Bone marrow (tissue), 2 donors: ENCODE data around the gene MT1B.

ENCODE experiments used
- DNase-seq, 2 donors: peaks; one replicate each; lab custom pipeline; 2025; lab: John Stamatoyannopoulos, UW

MT1B gene

GRCh38 chr16:56684926-56685590 lies 33.4 kb downstream of the MT1B start:
- DNase-seq: no peak

- no peak for DNase-seq
Observed at GRCh38 chr16:56686758-56687157, 35.1 kb downstream of the MT1B start.

GRCh38 chr16:56688762-56689161 lies 37.1 kb downstream of the MT1B start:
- no peak for DNase-seq

- no peak for DNase-seq
Observed at GRCh38 chr16:56689171-56689570, 37.5 kb downstream of the MT1B start.

GRCh38 chr16:56690420-56691122 lies 38.9 kb downstream of the MT1B start:
- no peak for DNase-seq

GRCh38 chr16:56691885-56692284 lies 40.2 kb downstream of the MT1B start:
- no peak for DNase-seq

GRCh38 chr16:56695246-56695645 lies 43.6 kb downstream of the MT1B start:
- DNase-seq: no peak

GRCh38 chr16:56697456-56698155 lies 45.9 kb downstream of the MT1B start:
- DNase-seq: no peak

- DNase-seq: no peak
Observed at GRCh38 chr16:56700195-56700594, 48.5 kb downstream of the MT1B start.

- DNase-seq: no peak
Observed at GRCh38 chr16:56700631-56701030, 48.9 kb downstream of the MT1B start.

GRCh38 chr16:56701534-56701933 lies 49.8 kb downstream of the MT1B start:
- DNase-seq: no peak
